Mammary epithelial cell (primary cell): ENCODE data around the gene USP3.

Experiments used
- CTCF ChIP-seq, 2 donors: IDR thresholded peaks in 1 of 2; conservative IDR thresholded peaks in 1 of 2; 2 replicates each; pipeline ENCODE4 v1.5.1; 2011 to 2012; ENCODE audit warnings: inconsistent platforms in 2 of 2, low read length in 2 of 2, mild to moderate bottlenecking in 2 of 2, control low read depth in 1 of 2, low read depth in 1 of 2; ENCODE audit not compliant: insufficient read depth in 1 of 2; ENCODE audit errors: extremely low read depth in 1 of 2
- EZH2 ChIP-seq: IDR thresholded peaks from 2 replicates; pipeline ENCODE4 v1.6.1; 2012; ENCODE audit warnings: low read length, inconsistent platforms, borderline replicate concordance

GRCh38 chr15:63456258-63456657 lies 48.1 kb upstream of the USP3 start:
- TF ChIP-seq CTCF (conservative IDR thresholded peaks at IDR 0.05 in 1 of 2, IDR thresholded peaks at IDR 0.05 in 1 of 2; ENCODE audit: extremely low read depth in 1 of 2, insufficient read depth in 1 of 2, low read depth in 1 of 2, low read length in 2 of 2) (no peak), EZH2 (no peak)
